PC-3 (cell line): ENCODE measurements around the gene UNC50. TPM values are rescaled to one million over a fixed set of nuclear protein-coding genes. Genes with fewer than 3 reads are reported as not detected.
"Not testable (repeated sequence)": the region's sequence is repeated elsewhere in the genome, so short reads cannot be mapped to it uniquely, and the experiment has no call there.

Experiments used
- ATAC-seq: fragments of 200-7000 bp; cut with Tn5 transposase; 2 replicates; pipeline ENCODE4 v1.9.1; 2020; ENCODE audit warnings: mild to moderate bottlenecking, moderate library complexity
- BruUV-seq: library from RNA; stranded (reverse); fragments of 400-500 nt; replicated peaks from 2 replicates; lab custom pipeline; 2021; lab: Mats Ljungman, UMichigan
- CTCF ChIA-PET: fragments of 300-600 bp; sonication (Branson Sonifier 250); formaldehyde crosslinking; loops from one replicate; lab custom pipeline; 2022; ENCODE audit warnings: antibody characterized with exemption; lab: Charles Lee
- POLR2A ChIA-PET: fragments of 300-600 bp; sonication (Branson Sonifier 250); formaldehyde crosslinking; loops from one replicate; lab custom pipeline; 2022; ENCODE audit warnings: antibody characterized with exemption; ENCODE audit not compliant: unreplicated experiment; lab: Charles Lee
- DNase-seq: peaks from one replicate; pipeline ENCODE4 v3.0.0-alpha.2; 2015
- H2AFZ ChIP-seq: fragments of 300-600 bp; sonication (generic); 2 replicates; pipeline ENCODE4 v1.6.0; 2016; ENCODE audit warnings: antibody characterized with exemption, low read length
- H3F3A ChIP-seq: fragments of 300-600 bp; sonication (generic); one replicate; pipeline ENCODE4 v1.6.0; 2017; ENCODE audit warnings: antibody characterized with exemption, low read length, control low read depth, mild to moderate bottlenecking; ENCODE audit not compliant: unreplicated experiment
- H3K27ac ChIP-seq: fragments of 300-600 bp; sonication (generic); 2 replicates; pipeline ENCODE4 v1.5.1; 2016; ENCODE audit warnings: mild to moderate bottlenecking, low read length
- H3K27me3 ChIP-seq: fragments of 300-600 bp; sonication (generic); 2 replicates; pipeline ENCODE4 v1.6.1; 2016; ENCODE audit warnings: low read length, mixed read lengths
- H3K36me3 ChIP-seq: fragments of 300-600 bp; sonication (generic); 2 replicates; pipeline ENCODE4 v1.6.1; 2016; ENCODE audit warnings: low read depth, mixed run types, low read length, mixed read lengths
- H3K4me1 ChIP-seq: fragments of 300-600 bp; sonication (generic); 2 replicates; pipeline ENCODE4 v1.5.1; 2016; ENCODE audit warnings: low read length; ENCODE audit not compliant: insufficient read depth
- H3K4me2 ChIP-seq: fragments of 300-600 bp; sonication (generic); 2 replicates; pipeline ENCODE4 v1.6.0; 2016; ENCODE audit warnings: low read length
- H3K4me3 ChIP-seq: fragments of 300-600 bp; sonication (generic); 2 replicates; pipeline ENCODE4 v1.5.1; 2016; ENCODE audit warnings: mild to moderate bottlenecking, low read length, mixed read lengths
- H3K79me2 ChIP-seq: fragments of 300-600 bp; sonication (generic); 2 replicates; pipeline ENCODE4 v1.6.1; 2017; ENCODE audit warnings: low read length, mixed read lengths
- H3K9ac ChIP-seq: fragments of 300-600 bp; sonication (generic); 2 replicates; pipeline ENCODE4 v1.6.0; 2016; ENCODE audit warnings: mild to moderate bottlenecking, low read length
- H3K9me2 ChIP-seq: fragments of 300-600 bp; sonication (generic); replicated peaks from 2 replicates; pipeline ENCODE4 v1.6.1; 2016; ENCODE audit warnings: mixed run types, low read length, mixed read lengths
- H3K9me3 ChIP-seq: fragments of 300-600 bp; sonication (generic); 2 replicates; pipeline ENCODE4 v1.6.1; 2016; ENCODE audit warnings: low read length, mixed read lengths
- H4K20me1 ChIP-seq: fragments of 300-600 bp; sonication (generic); 2 replicates; pipeline ENCODE4 v1.6.1; 2016; ENCODE audit warnings: low read length, mixed read lengths
- CTCF ChIP-seq: fragments of 300-600 bp; sonication (generic); conservative IDR thresholded peaks from 2 replicates; pipeline ENCODE4 v1.5.1; 2017; ENCODE audit warnings: antibody characterized with exemption, low read depth, mild to moderate bottlenecking, low read length
- EZH2 ChIP-seq: fragments of 300-600 bp; sonication (generic); IDR thresholded peaks from one replicate; pipeline ENCODE4 v1.6.1; 2017; ENCODE audit warnings: antibody characterized with exemption, mild to moderate bottlenecking, low read length; ENCODE audit not compliant: unreplicated experiment
- EZH2phosphoT487 ChIP-seq: fragments of 300-600 bp; sonication (generic); IDR thresholded peaks from 2 replicates; pipeline ENCODE4 v1.6.1; 2018; ENCODE audit warnings: mild to moderate bottlenecking, antibody characterized with exemption, low read length, borderline replicate concordance
- intact Hi-C: fragments of 100-400 bp; cut with micrococcal nuclease; formaldehyde crosslinking; loops from 2 replicates; pipeline ENCODE4 v1.9.0; 2023
- total RNA-seq: library from RNA; depleted of rRNA; stranded (reverse); fragments of >200 nt; gene quantifications from 2 replicates; pipeline ENCODE4 v1.2.3, GENCODE V29; 2014

Gene UNC50
- total RNA-seq, 1 experiment from 2014 or later = 26.0 TPM

- Histone ChIP-seq H3K79me2 (no peaks in the 10 kb centered on the region), H4K20me1 (no peaks in the 10 kb centered on the region), H3K9me3 (no peaks in the 10 kb centered on the region), H3K36me3 (0 out of 2 replicates have a peak, but pooled peaks cover 4% of the 10 kb centered on the region), H3K9me2 (no peaks in the 10 kb centered on the region), H3K4me1 (0 out of 2 replicates have a peak, but pooled peaks cover under 1% of the 10 kb centered on the region), H3K27me3 (no peaks in the 10 kb centered on the region), H2AFZ (no peak overlapping the region), H3K27ac (no peak overlapping the region), H3K4me2 (no peak overlapping the region), H3K9ac (no peak overlapping the region), H3F3A (no peaks in the 10 kb centered on the region), H3K4me3 (no peak overlapping the region)
- ChIA-PET CTCF (no interaction called here), POLR2A (no interaction called here)
- DNase-seq (no peak), ATAC-seq (no peak)
- intact Hi-C loops = no loop called here
- no TSS peak for BruUV-seq
- no peak for TF ChIP-seq EZH2phosphoT487
Observed at GRCh38 chr2:98658816-98659490, 50.6 kb downstream of the UNC50 start.

GRCh38 chr2:98659491-98659840 lies 51.1 kb downstream of the UNC50 start:
- H3F3A ChIP-seq, H3K79me2 ChIP-seq, H3K27me3 ChIP-seq, H3K4me1 ChIP-seq, H3K36me3 ChIP-seq, H2AFZ ChIP-seq, H3K27ac ChIP-seq, CTCF ChIA-PET, BruUV-seq, POLR2A ChIA-PET, H3K4me3 ChIP-seq, DNase-seq, H3K9me3 ChIP-seq, intact Hi-C loops, H3K9me2 ChIP-seq, H3K4me2 ChIP-seq, ATAC-seq, H4K20me1 ChIP-seq, H3K9ac ChIP-seq: not testable (repeated sequence)

- Histone ChIP-seq H3K9ac (no peak overlapping the region), H2AFZ (no peak overlapping the region), H3F3A (no peaks in the 10 kb centered on the region), H3K4me2 (no peak overlapping the region), H3K36me3 (0 out of 2 replicates have a peak, but pooled peaks cover 4% of the 10 kb centered on the region), H3K4me1 (peaks cover 9% of the 10 kb centered on the region), H4K20me1 (no peaks in the 10 kb centered on the region), H3K27ac (no peak overlapping the region), H3K9me2 (no peaks in the 10 kb centered on the region), H3K27me3 (no peaks in the 10 kb centered on the region), H3K9me3 (no peaks in the 10 kb centered on the region), H3K79me2 (no peaks in the 10 kb centered on the region), H3K4me3 (no peak overlapping the region)
- TF ChIP-seq EZH2 (no peak), EZH2phosphoT487 (no peak), CTCF (no peak)
- ChIA-PET CTCF (no interaction called here), POLR2A (no interaction called here)
- no TSS peak for BruUV-seq
- no peak for ATAC-seq
- intact Hi-C loops = no loop called here
- DNase-seq = no peak
Observed at GRCh38 chr2:98663511-98664090, 55.2 kb downstream of the UNC50 start.
